AG20443 (cell line): ENCODE results near the gene FBXW8.

Source experiments
- DNase-seq: peaks from one replicate; pipeline ENCODE4 v3.0.0; 2012; ENCODE audit warnings: low spot score, mixed read lengths

FBXW8 gene

DNA sequence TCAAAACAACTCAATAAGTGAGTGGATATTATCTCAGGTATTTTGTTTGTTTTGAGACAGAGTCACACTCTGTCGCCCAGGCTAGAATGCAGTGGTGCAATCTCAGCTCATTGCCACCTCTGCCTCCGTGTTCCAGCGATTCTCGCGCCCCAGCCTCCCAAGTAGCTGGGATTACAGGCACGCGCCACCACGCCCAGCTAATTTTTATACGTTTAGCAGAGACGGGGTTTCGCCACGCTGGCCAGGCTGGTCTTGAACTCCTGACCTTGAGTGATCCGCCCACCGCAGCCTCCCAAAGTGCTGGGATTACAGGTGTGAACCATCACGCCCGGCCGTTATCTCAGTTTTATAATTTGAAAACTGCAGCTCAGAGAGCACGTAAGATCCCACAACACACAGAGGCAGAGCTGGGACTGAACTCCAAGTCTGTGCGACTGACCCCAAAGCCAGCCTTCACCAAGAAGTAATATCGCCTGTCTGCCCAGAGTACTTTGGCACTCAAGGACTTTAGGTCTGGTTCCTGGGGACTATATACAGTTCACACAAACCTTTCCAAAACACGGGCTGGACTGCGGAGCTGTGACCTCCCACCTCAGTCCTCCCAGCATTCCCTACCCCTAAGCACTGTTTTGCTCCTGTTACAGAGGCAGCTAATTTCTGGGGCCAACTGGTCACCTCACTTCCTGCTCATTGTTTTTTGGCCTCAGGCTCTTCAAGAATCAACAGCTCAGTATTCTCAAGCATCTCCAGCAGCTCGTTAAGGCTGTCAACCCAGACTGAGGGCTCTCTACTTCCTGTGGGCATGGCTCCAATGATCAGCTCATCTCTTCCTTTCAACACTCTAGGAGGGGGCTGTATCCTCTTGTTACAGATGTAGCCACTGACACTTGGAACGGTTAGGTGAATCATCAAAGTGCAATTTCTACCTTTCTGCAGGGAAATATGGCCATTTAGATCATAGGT lies 165.9 kb downstream of the FBXW8 start:
- DNase-seq = no peak

DNA sequence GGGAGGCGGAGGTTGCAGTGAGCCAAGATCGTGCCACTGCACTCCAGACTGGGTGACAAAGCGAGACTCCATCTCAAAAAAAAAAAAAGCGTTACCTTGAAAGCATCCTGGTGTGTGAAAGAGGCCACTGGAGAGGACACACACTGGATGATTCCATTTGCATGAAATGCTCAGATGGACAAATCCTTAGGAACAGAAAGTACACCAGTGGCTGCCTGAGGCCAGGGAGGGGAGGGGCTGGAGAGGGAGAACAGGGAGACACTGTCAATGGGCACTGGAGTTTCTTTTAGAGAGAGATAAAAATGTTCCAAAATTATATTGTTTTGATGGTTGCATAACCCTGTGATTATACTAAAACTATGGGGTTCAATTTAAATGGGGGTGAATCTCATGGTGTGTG lies 168.7 kb downstream of the FBXW8 start:
- DNase-seq = no peak

DNA sequence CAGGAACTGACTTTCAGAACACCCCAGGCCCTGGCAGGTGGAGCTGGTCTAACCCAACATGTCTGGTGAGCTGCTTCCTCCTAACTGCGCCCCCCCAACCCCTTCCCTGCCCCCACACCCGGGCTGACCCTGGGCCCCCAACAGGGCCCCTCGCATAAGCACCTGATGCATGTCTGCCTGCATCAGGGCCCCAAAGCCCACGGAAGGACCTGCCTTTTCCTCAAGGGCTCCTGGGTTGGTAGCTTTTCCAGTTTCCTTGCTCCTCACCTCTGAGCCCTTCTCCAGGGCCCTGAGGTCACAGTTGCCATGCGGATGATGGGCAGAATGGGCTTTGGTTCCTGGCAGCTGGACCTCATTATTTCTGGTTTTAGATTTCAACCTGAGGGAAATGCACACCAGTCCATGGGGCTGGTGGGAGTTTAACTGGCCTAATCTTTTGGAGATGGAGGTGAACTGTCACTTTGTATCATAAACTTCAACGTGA lies 170.0 kb downstream of the FBXW8 start:
- no peak for DNase-seq
